Small intestine (tissue), 7 donors: ENCODE measurements around the gene PPARGC1A. TPM values are rescaled to one million over a fixed set of nuclear protein-coding genes. Genes with fewer than 3 reads are reported as not detected.
A peak's percentile ranks its signal among the peaks of the same experiment; 100 is the strongest.

Source experiments
- DNase-seq, 2 donors: peaks; one replicate each; pipeline versions ENCODE4 v3.0.0 to v3.0.0-alpha.2; 2013
- FAIRE-seq: peaks from 2 replicates; lab custom pipeline; 2012; peaks lifted over from hg19 to GRCh38; lab: Jason Lieb, UNC
- H3K27ac ChIP-seq, 3 donors: one replicate each; pipeline ENCODE4 v1.5.1; 2013; ENCODE audit warnings: low read length in 2 of 3, mild to moderate bottlenecking in 2 of 3, control low read depth in 1 of 3, inconsistent platforms in 1 of 3, low read depth in 1 of 3, moderate library complexity in 1 of 3
- H3K27me3 ChIP-seq, 3 donors: one replicate each; pipeline ENCODE4 v1.6.1; 2013; ENCODE audit warnings: low read length in 3 of 3, inconsistent platforms in 1 of 3; ENCODE audit not compliant: control insufficient read depth in 3 of 3, insufficient read depth in 3 of 3
- H3K36me3 ChIP-seq, 3 donors: one replicate each; pipeline ENCODE4 v1.6.1; 2013; ENCODE audit warnings: low read length in 3 of 3, inconsistent platforms in 1 of 3, low read depth in 1 of 3, mild to moderate bottlenecking in 1 of 3, moderate library complexity in 1 of 3; ENCODE audit not compliant: control insufficient read depth in 3 of 3, insufficient read depth in 2 of 3
- H3K4me1 ChIP-seq, 3 donors: one replicate each; pipeline ENCODE4 v1.6.1; 2013; ENCODE audit warnings: low read length in 2 of 3, inconsistent platforms in 1 of 3, low read depth in 1 of 3, mild to moderate bottlenecking in 1 of 3, moderate library complexity in 1 of 3; ENCODE audit not compliant: control insufficient read depth in 3 of 3, insufficient read depth in 2 of 3
- H3K4me3 ChIP-seq, 3 donors: one replicate each; pipeline ENCODE4 v1.5.1; 2013; ENCODE audit warnings: low read length in 3 of 3, control low read depth in 1 of 3, inconsistent platforms in 1 of 3, low read depth in 1 of 3, mild to moderate bottlenecking in 1 of 3, moderate library complexity in 1 of 3
- H3K9me3 ChIP-seq, 2 donors: one replicate each; pipeline ENCODE4 v1.6.1; 2013; ENCODE audit warnings: low read depth in 1 of 2, low read length in 1 of 2; ENCODE audit not compliant: control insufficient read depth in 2 of 2, insufficient read depth in 1 of 2
- WGBS, 3 donors: extraction: QIAGEN DNeasy Blood & Tissue Kit; methylation state at CpG; one replicate each; pipeline ENCODE4 v1.1.7; 2013; 5-methylcytosine and 5-hydroxymethylcytosine counted together
- polyA plus RNA-seq, 4 donors: library from polyadenylated mRNA; stranded (reverse) in 3 of 4; unstranded in 1 of 4; fragments of 200-250 nt in 3 of 4; fragments of 120-200 nt in 1 of 4; gene quantifications; one replicate each; pipeline versions ENCODE4 v1.2.1 to v1.2.3, GENCODE V29; 2013
- donor health status: healthy with polysubstance abuse.
- donor health status: control.
- donor health status: control.
- donor health status: Bipolar disorder and iron deficiency.
- donor health status: healthy.

Gene PPARGC1A
- polyA plus RNA-seq, 4 donors, result 2.6 to 8.1 (median 5.1) TPM

DNA sequence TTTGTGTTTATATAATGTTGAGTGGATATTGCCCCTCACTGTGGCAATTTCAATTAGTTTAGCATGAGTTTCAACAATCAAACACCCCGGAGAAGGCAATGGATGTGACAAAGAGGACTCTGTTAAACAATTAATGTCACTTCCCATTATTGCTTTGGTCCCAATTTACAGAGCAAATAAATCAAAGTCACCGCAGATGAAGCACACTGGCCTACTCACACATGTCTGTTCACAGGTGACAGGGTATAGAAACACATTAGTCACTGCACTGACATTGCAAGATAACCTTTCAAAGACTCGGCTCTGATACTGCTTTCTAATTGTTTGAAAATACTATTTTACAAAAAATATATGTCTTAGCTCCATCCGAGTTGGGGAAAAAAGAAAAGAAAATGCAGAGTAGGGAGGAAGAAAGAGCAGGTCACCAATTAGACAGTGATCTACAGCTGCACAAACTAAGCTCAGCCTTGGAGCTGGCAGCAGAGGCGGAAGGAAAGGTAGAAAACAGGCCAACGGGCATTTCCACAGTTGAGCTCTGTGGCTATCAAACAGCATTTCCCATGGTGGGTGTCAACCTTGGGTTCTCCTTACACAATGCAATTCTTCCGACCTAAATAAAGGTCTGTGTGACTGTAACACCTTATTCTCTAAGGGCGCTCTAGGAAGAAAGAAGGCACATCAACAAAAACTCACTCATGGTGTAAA, 53.9 kb downstream of the PPARGC1A start:
- FAIRE-seq (no peak), DNase-seq (peak in 1 of 2 donors; percentile 34)
- WGBS, 3 donors, result 47 to 66% (median 58%) methylated on average over 8 of the region's 8 CpGs

GRCh38 chr4:23828779-23829178, 61.1 kb downstream of the PPARGC1A start:
- Histone ChIP-seq H3K36me3 (peaks cover 0 to 14% (median 0%) of the 10 kb centered on the region in 3 donors), H3K27ac (no peak overlapping the region), H3K27me3 (no peaks in the 10 kb centered on the region), H3K4me3 (no peak overlapping the region), H3K4me1 (no peaks in the 10 kb centered on the region), H3K9me3 (no peaks in the 10 kb centered on the region)
- no peak for DNase-seq
- FAIRE-seq, result no peak
- WGBS, 3 donors, result 84 to 92% (median 91%) methylated on average over 4 of the region's 4 CpGs

More for the DNA sequence above, 53.9 kb downstream of the PPARGC1A start:
- no peaks in the 10 kb centered on the region for H3K4me1 ChIP-seq
- H3K36me3 ChIP-seq, result no peaks in the 10 kb centered on the region
- H3K9me3 ChIP-seq, result no peaks in the 10 kb centered on the region
- no peak overlapping the region for H3K4me3 ChIP-seq
- H3K27ac ChIP-seq, result peak overlapping the region in 1 of 3 donors; percentile 4
- H3K27me3 ChIP-seq, result no peaks in the 10 kb centered on the region

DNA sequence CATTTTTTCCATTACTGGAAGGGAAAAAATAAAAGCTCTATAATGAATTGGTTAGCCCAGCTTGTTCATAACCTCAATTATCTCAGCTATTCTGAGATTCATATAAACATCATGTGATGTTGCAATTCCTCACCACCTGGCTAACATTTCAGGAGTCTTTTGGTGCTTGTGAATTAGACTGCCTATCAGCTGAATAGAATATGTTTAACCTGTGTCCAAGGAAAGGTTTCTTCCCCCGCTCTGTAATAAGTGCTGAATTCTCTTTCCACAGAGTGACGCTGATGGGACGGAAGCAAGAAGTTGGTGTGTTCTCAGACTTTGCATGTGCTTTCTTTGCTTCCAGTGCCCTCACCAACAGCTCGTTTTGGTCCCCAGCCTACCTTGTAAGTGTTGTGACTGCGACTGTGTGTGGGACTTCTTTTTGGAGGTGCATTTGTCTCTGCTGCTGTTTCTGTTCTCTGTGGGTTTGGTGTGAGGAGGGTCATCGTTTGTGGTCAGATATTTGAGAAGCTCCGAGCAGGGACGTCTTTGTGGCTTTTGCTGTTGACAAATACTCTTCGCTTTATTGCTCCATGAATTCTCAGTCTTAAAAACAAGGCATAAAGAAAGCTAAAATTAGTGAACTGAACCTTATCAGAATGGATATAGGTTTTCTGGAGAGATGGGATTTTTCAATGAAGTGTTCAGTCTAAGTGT, 61.7 kb downstream of the PPARGC1A start:
- H3K4me3 ChIP-seq, result no peak overlapping the region
- no peaks in the 10 kb centered on the region for H3K27me3 ChIP-seq
- FAIRE-seq (no peak), DNase-seq (no peak)
- WGBS, 3 donors, result 82 to 92% (median 84%) methylated on average over 9 of the region's 9 CpGs
- H3K27ac ChIP-seq, result no peak overlapping the region
- H3K4me1 ChIP-seq, result no peaks in the 10 kb centered on the region
- H3K36me3 ChIP-seq, result peaks cover 0 to 14% (median 0%) of the 10 kb centered on the region in 3 donors
- no peaks in the 10 kb centered on the region for H3K9me3 ChIP-seq

DNA sequence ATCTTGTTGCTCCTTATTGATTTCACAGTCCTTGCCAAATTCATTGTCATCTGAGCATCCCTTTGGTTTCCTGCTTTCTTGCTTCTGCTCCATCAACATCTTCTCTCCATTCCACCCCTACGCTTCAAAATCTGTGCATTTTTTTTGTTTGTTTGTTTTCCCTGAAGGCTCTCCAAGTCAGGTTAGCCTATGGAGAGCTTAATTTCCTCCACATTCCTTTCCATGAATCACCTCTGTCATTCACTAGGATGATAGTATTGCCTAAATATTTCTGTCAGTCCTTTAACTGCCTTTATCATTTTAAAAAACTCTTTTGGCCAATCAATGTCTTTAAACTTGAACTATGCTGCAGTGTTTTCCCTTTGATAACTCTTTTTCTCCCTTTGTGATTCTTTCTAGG, 67.7 kb downstream of the PPARGC1A start:
- Histone ChIP-seq H3K4me1 (no peaks in the 10 kb centered on the region), H3K4me3 (no peak overlapping the region), H3K36me3 (peaks cover 0 to 6% (median 0%) of the 10 kb centered on the region in 3 donors), H3K9me3 (no peaks in the 10 kb centered on the region), H3K27ac (no peak overlapping the region), H3K27me3 (no peaks in the 10 kb centered on the region)
- WGBS, 3 donors, result 75 to 98% (median 93%) methylated on average over 1 of the region's 1 CpG
- no peak for FAIRE-seq
- DNase-seq, result no peak

- 75 to 85% (median 76%) methylated on average over 1 of the region's 1 CpG for WGBS, 3 donors
- no peak overlapping the region for H3K4me3 ChIP-seq
- FAIRE-seq (no peak), DNase-seq (peak; percentile 7 to 8)
- no peaks in the 10 kb centered on the region for H3K9me3 ChIP-seq
- H3K36me3 ChIP-seq, result peaks cover 0 to 5% (median 0%) of the 10 kb centered on the region in 3 donors
- H3K27ac ChIP-seq, result no peak overlapping the region
- H3K4me1 ChIP-seq, result no peaks in the 10 kb centered on the region
- no peaks in the 10 kb centered on the region for H3K27me3 ChIP-seq
Observed at GRCh38 chr4:23819041-23819511, 70.8 kb downstream of the PPARGC1A start.

GRCh38 chr4:23818097-23818885, 71.6 kb downstream of the PPARGC1A start:
- WGBS, 3 donors, result 60 to 80% (median 75%) methylated on average over 7 of the region's 7 CpGs
- Histone ChIP-seq H3K9me3 (no peaks in the 10 kb centered on the region), H3K27ac (no peak overlapping the region), H3K4me3 (no peak overlapping the region), H3K27me3 (no peaks in the 10 kb centered on the region), H3K36me3 (peaks cover 0 to 7% (median 0%) of the 10 kb centered on the region in 3 donors), H3K4me1 (no peaks in the 10 kb centered on the region)
- FAIRE-seq (no peak), DNase-seq (peak in 1 of 2 donors; percentile 1)

DNA sequence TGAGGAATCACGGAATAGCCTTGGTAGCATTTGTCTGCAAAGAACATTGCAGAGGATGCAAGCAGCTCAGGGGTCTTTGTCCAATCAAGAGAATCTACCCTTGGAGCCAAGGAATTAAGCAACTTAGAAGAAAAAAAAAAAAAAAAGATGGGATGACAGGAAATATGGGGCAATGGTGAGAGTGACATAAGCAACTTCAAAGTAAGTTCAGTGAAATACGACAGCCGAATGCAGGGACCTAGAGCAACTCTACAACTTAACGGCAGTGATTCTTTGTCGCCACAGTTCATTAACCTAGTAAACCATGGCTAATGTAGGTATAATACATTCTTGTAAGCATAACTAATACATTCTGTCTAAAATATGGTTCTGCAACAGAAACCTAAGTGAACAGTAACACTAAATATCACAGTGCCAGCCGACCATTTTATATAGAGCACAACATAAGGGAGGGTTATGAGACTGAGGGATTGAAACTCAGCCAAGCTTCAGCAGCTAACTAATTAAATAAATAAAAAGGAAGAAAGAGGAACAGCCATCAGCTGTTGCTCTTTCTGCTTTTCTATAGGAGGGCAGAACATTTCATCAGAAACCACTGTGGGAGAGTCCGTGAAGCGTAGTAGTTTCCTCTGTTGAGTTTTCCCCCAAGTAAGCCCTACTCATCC, 74.7 kb downstream of the PPARGC1A start:
- 83 to 96% (median 95%) methylated on average over 8 of the region's 8 CpGs for WGBS, 3 donors
- Histone ChIP-seq H3K36me3 (peaks cover 0 to 10% (median 0%) of the 10 kb centered on the region in 3 donors), H3K27ac (no peak overlapping the region), H3K4me1 (no peaks in the 10 kb centered on the region), H3K9me3 (no peaks in the 10 kb centered on the region), H3K4me3 (no peak overlapping the region), H3K27me3 (no peaks in the 10 kb centered on the region)
- DNase-seq (no peak), FAIRE-seq (no peak)

DNA sequence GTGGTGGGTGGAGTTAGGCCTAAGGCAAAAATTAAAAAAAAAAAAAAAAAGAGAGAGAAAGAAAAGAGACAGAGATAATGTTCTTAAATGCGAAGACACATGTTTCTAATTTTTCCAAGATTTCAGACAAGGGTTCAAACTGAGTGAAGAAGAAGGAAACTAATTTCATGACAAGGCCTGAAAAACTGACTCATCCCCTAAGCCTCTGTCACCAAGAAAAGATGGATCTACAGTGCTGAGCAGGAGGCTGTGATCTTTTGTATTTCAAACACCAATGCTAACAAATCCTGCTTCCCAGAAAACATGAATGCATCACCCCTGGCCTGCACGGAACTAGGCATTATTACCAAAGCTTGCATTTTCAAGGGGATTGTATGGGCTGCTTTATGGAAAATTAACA, 75.3 kb downstream of the PPARGC1A start:
- DNase-seq, result no peak
- FAIRE-seq, result no peak
- H3K9me3 ChIP-seq, result no peaks in the 10 kb centered on the region
- H3K4me1 ChIP-seq, result no peaks in the 10 kb centered on the region
- 92 to 98% (median 97%) methylated on average over 2 of the region's 2 CpGs for WGBS, 3 donors
- H3K36me3 ChIP-seq, result peaks cover 0 to 12% (median 0%) of the 10 kb centered on the region in 3 donors
- H3K27me3 ChIP-seq, result no peaks in the 10 kb centered on the region
- H3K4me3 ChIP-seq, result no peak overlapping the region
- no peak overlapping the region for H3K27ac ChIP-seq
